GM19238 (cell line): Measurements from ENCODE around the gene ZNF558.

ENCODE experiments used
- DNase-seq: peaks from one replicate; pipeline ENCODE4 v3.0.0; 2011; ENCODE audit warnings: low spot score; ENCODE audit not compliant: insufficient read length

Gene ZNF558

DNA sequence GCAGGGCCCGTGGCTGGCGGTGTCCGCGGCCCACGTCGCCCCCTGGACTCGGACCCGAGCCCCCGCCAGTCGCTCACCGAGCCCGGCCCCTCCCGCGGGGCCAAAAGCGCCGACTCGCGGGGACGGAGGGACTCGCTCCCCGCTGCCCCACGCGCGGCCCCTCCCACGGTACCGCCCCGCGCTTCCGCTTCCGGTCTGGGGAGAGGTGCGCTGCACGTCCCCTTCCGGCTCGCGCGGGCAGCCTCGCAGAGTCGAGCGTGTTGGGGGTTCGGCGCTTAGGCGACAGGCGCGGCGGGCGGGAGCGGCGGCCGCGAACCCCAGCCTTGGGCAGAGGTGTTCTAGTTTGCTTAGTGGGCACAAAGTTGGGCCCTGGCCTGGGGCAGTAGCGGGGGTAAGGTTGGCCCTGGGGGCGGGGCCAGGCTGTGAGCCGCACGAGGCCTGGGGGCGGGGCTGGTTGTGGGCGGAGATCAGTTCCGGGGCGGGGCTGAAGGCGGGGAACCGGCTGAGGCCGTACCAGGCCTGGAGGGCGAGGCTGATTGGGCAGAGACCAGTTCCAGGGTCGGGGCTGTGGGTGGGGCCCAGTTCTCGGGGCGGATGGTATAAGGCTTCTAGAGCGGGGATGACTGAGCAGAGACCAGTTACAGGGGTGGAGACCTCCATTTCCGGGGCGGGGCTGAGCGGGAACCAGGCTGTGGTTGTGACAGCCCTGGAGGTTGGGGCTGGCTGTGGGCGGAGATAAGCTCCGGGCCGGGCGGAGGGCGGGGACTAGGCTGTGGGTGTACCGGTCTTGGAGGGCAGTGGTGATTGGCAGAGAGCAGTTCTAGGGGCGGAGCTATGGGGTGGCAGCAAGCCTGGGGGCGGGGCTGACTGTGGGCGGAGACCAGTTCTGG lies at the start of gene ZNF558, which contains the start of gene MBD3L1:
Gene ZNF558 (minus strand): TSS at position 173 of the 890 bp plus-strand sequence. CDS start 9,645 bp downstream, outside the sequence.
Gene MBD3L1 (plus strand): TSS at position 246 of the 890 bp plus-strand sequence. CDS start 10,302 bp downstream, outside the sequence.
- DNase-seq, result peak; percentile 89

DNA sequence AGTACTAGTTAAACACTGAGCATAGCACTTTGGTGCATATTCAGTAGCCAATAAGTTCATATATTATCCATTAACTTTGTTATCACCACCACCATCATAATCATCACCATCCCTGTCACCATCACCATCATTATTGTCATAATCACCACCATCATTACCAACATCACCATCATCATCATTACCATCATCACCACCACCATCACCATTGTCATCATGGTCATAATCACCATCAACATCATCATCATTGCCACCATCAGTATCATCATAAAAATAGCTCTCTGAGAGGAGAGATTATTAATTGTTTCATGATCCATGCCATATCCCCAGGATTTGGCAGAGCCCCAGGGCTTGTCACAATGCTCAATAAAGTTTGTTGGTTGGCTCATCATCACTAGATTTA lies 49.4 kb upstream of the ZNF558 start:
- DNase-seq, result no peak

DNA sequence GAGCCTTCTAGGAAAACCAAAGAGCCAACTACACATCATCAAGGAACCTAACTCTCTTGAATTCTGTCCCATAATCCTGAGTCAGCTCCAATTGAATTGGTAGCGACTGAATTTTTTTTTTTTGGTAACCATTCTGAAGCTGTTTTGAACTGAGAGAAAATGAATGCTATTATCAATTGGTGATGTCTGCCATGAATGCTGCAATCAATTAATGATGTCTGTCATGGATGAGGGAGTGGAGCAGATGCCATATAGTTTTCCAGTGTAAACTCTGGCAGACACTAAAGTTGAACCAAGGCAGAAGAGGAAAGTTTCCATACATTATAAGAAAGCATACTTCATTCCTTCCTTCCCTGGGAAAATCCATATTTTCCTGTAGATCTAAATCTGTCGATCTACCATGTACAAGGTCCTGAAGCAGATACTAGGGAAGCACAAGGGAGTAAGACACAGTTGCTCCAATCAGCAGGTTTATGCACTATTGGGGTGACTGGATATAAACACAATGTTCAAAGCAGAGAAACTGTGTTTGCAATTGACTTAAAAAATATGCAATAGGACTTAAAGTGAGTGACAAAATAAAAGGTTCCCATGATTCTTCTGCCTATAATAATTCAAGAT lies 48.9 kb upstream of the ZNF558 start:
- no peak for DNase-seq

DNA sequence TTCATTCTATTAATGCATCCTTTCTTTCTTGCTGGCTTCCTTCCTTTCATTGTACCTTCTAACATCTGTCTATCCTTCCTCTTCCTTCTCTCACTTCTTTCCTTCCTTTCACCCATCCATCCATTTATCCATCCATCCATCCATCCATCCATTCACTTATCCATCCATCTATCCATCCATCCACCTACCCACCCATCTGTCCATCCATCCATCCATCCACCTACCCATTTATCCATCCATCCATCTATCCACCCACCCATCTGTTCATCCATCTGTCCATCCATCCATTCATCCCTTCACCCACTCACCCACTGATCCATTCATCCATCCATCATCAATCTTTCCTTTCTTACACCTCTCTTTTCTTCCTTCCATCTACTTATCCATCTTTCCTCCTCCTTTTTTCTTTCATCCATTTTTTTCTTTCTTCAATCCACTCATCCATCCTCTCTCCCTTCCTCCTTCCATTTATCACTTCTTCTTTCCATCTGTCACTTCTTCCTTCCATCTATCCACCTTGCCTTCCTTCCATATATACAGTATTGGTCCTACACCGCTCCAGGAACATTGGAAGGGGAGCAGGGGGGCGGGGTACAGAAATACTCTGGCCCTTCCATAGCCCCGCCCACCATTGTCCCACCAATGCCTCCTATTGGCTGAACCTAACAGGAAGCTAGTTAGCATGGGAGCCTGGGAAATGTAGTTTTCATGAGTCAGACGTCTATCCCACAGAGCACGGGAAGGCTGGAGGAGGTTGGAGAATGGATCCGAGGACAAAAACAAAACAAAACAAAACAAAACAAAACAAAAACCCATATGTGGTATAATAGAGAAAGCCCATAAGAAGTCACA lies 46.0 kb upstream of the ZNF558 start:
- no peak for DNase-seq

DNA sequence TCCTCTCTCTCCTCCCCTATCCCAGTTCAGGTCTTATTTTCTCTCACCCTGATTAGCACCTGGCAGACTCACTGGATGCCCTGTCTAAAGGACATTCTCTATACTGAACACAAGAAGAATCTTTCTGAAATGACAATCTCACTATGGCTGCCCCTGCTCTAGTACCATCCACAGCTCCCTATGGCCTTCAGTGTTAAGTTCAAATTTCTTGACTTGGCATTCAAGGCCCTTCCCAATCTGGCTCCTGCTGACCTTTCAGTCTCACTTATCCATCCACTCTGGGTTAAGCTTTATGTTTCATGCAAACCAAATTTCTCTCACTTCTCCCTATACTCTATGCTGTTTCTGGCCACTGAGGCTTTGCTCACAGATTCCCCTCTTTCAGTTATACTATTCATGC lies 34.2 kb upstream of the ZNF558 start:
- no peak for DNase-seq

DNA sequence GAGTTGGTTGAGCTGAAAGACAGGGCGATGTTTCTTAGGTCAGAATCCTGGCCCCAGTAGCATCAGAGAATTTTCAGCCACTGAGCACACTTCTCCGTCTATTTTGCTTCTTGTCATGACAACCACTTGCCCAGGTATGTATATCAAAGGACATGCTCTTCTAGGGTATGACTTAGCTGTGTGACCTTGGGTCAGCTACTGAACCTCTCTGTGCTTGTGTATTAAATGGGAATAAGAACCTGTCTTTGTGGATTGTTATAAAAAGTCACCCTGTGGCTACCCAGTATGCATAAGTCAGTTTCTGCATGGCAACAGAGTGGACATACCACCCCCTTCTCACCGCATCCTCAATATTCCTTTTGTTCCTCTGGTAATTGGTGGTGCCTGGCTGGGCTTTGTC lies 26.2 kb upstream of the ZNF558 start:
- DNase-seq, result no peak

DNA sequence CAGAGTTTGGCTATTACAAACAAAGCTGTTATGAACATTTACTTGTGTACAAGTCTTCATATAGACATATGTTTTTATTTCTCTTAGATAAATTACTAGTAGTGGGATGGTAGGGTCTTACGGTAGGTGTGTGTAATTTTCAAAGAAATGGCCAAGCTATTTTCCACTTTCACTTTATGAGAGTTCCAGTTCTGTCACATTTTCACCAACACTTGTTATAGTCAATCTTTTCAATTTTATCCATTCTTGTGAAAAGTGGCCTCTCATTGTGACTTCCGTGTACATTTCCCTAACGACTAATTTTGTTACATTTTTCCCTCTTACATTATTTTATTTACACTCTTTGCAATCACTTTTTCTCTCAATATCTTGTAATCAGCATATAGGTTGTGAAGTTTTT lies 18.4 kb upstream of the ZNF558 start:
- DNase-seq, result no peak

DNA sequence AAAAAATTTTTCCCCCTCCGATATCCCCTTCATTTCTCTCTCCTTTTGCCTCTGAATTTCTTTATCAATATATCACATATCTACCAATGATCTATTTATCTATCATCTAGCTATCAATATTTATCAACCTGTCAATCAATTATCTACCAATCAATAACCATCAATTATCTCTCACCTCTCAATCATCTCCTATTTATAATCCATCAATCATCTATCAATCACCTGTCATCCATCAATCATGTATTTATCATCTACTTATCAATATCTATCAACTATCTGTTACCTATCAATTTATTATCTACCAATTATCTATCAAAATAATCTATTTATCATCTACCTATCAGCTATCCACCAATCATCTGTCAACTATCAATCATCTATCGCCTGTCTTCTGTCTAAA lies 17.1 kb upstream of the ZNF558 start:
- no peak for DNase-seq

DNA sequence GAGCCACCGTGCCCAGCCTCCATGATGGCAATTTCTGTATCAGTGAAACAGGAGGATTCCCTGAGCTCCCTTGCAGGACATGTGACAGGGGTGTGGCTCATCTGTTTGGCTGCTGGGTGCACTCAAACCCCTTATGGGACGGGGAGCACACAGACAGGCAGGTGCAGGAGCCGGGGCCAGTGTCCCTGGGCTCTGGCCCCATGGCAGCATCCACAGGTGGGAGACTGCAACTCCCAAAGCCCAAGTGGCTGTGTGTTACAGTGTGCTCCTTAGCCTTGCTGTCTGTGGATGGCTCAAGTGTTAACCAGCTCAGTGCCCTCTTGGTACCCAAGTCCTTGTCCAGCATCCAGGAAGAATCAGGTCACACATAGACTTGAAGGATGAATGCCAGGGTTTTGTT lies 14.7 kb upstream of the ZNF558 start:
- DNase-seq, result no peak

DNA sequence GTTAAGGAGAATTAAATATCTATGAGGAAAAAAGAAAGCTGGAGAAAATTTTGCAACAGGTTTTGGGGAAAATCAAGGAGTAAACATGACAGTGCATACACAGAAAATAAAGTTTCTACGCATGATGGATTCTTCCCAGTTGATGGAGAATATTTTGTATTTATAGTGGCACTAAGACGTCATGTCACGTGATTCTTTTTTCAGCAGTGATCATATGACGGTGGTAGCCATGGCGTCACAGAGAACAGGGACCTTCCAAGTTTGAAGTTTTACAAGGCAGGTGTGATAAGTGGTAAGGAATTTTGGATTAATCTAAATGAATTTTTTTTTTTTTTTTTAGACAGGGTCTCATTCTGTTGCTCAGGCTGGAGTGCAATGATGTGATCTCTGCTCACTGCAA lies 8.6 kb upstream of the ZNF558 start:
- no peak for DNase-seq

DNA sequence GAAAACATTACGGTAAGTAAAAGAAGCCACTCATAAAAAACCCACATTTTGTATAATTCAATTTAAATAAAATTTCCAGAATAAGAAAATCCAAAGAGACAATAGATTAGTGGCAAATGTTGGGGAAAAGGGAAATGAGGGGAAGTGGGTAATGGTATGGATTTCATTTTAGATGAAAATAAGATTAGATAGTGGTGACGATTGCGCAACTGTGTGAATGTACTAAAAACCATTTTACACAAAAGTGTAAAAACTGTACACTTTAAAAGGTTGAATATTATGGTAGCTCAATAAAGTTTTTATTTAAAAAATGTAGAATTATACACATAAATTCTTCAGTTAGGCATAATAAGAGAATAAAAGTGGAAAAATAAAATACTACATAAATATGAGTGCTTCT lies 3.8 kb upstream of the ZNF558 start:
- DNase-seq, result no peak

DNA sequence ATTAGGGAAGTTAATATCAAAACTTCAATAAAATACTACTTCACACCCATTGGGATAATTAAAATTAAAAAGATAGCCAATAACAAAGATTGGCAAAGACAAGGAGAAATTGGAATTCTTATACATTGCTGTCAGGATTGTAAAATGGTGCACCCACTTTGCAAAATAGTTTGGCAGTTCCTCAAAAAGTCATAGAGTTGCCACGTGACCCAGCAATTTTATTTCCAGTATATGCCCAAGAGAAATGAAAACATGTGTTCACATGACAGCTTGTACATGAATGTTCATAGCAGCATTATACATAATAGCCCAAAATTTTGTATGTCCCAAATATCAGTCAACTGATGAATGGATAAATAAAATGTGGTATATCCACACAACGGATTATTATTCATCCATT lies 3.3 kb upstream of the ZNF558 start:
- no peak for DNase-seq

DNA sequence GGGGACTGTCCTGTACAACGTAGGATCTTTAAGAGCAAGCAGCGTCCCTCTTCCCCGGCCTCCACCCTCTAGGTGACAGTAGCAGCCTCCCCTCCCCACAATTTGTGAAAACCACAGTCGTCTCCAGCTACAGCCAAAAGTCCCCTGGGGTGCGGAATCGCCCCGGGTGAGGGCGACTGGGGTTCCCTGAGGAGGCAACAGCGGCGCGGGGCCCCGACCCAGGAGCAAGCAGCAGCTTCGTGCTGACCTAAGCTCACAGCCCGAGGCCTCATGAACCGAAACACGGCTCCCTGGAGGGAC lies 322 bp downstream of the ZNF558 start:
- no peak for DNase-seq

DNA sequence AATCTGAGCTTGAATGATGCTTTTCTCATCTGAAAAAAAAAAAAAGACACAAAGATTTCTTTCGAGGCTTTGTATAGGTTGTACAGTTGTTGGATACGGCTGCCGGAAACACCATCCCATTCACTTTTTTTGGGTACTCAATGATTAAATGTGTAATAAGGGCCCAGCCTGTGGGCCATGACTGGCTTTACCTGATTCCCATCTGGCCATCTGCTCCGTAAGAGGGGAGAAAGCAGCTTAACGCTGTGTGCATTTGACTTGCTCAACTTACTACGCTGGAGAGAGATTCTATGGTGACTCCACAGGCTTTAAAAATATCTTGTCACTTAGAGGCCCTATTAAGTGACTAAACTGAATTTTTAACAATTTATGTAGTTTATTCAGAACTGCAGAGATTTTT lies 731 bp downstream of the ZNF558 start:
- DNase-seq, result no peak

DNA sequence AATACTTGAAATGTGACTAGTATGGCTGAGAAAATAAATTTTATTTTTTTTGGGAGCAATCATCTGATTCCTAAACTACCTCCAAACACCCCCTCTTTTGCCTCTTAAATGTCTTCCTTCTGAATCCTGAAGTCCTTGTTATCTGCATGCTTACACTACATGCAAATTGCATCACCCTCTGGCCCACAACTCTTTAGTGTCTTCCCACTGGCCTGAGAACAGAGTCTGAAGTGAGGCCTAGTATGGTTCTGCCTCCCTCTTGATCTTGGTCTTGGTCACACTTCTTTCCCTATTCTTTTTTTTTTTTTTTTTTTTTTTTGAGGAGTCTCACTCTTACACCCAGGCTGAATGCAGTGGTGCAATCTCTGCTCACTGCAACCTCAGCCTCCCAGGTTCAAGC lies 4.8 kb downstream of the ZNF558 start:
- DNase-seq, result no peak

DNA sequence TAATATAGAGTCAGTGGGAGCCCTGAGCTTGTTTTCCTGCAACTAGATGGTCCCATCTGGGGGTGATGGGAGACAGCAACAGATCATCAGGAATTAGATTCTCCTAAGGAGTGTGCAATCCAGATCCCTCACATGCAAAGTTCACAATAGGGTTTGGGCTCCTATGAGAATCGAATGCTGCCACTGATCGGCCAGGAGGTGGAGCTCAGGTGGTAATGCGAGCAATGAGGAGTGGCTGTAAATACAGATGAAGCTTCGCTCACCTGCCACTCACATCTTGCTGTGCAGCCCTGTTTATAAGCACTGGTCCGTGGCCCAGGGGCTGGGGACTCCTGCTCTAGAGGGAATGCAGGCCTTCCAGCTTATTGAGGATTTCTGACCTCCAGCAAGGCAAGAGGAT lies 5.7 kb downstream of the ZNF558 start:
- DNase-seq, result no peak

DNA sequence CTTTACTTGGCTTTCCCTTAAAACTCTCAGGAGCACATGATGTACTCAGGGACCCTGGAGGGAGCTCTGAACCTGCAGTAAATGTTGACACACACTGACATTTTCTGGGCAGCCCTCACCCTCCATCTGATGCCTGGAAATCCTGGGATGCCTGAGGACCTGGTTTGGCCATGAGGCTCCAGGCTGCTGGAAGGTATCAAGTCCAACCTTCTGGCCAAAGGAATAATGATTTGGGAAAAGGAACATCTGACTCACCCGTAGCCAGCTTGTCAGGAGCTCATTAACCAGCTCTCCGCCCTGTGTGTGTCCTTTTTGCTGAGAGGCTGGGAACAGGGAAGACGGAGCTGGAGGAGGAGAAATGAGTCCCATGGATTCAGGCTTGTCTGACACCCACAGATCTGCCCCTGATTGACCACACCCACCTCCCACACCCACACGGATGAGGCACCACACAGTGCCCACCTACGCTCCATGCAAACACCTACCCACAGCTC lies 10.3 kb downstream of the ZNF558 start:
- no peak for DNase-seq

DNA sequence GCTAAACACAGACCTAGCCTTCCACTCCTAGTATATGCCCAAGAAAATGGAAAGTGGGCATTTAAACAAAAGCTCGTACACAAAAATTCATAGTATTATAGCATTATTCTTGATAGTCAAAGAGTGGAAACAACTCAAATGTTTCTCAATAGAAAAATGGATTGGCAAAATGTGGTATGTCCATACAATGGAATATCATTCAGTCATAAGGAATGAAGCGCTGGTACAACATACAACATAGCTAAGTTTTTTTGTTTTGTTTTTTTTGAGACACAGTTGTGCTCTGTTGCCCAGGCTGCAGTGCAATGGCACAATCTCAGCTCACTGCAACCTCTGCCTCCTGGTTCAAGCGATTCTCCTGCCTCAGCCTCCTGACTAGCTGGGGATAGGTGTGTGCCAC lies 11.9 kb downstream of the ZNF558 start:
- DNase-seq, result no peak

DNA sequence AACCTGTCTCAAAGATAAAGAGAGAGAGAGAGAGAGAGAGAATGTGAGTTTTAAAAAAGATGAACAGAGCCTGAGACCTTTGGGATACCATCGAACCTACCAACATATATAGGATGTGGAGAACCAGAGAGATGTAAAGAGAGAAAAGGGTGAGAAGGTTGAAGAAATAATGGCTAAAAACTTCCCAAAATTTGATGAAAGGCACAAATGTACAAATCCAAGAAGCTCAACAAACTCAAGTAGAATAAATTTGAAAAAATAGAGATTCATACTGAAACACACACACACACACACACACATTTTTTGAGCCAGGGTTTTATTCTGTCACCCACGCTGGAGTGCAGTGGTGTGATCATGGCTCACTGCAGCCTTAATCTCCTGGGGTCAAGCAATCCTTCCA lies 16.3 kb downstream of the ZNF558 start:
- DNase-seq, result no peak

DNA sequence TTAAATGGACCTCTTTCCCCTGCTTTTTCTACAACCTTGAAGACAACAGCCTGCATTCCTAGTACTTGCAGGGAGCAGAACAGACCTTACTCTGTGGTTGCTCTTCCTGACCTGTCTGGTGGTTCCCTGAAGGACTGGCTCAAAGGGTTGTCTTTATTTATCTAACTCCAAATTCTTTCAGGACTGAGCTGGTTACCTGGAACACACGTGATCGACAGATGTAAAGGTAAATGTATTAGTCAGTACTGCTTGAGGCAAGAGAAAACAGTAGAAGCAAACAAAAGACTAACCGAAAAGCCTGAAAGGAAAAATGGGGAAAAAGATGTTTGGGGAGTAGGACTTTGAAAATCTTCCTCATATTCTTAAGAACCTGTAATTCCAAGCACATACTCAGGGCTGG lies 17.9 kb downstream of the ZNF558 start:
- DNase-seq, result no peak

DNA sequence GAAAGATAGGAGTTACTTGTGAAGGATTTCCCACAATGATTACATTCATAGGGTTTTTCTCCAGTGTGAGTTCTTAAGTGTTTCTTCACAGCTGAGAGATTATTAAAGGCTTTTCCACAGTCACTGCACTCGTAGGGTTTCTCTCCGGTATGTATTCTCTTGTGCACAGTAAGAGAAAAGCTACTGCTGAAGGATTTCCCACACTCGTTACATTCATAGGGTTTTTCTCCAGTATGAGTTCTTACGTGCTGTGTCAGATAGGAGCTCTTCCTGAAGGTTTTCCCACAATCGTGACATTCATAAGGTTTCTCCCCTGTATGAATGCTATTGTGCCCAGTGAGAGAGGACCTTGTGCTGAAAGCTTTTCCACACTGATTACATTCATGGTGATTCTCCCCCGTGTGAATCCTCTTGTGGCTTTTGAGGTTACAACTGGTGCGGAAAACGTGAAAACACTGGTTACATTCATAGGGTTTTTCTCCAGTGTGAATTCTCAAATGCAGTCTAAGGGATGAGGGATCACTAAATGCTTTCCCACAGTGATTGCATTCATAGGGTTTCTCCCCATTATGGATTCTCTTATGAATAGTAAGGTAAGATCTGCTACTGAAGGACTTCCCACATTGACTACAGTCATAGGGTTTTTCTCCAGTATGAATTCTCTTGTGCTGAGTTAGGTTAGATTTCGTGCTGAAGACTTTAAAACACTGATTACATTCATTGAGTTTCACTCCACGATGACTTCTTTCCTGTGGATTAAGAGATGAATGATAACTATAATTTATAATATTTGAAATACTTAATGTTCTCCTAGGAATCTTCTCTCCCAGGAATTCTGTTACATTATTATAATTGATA lies 20.6 kb downstream of the ZNF558 start:
- no peak for DNase-seq
